Measurements from ENCODE around the gene PPM1L.

PPM1L gene

GRCh38 chr3:160765211-160765610 lies 9.2 kb downstream of the PPM1L start:
- DNase-seq: peak; percentile 79

- no peak for DNase-seq
Measured at GRCh38 chr3:160768031-160768430, 12.0 kb downstream of the PPM1L start.

- no peak for DNase-seq
Measured at GRCh38 chr3:160768918-160769317, 12.9 kb downstream of the PPM1L start.

GRCh38 chr3:160771811-160772459 lies 15.9 kb downstream of the PPM1L start:
- DNase-seq: no peak

- DNase-seq: no peak
Measured at GRCh38 chr3:160773722-160774121, 17.7 kb downstream of the PPM1L start.

GRCh38 chr3:160774172-160774571 lies 18.1 kb downstream of the PPM1L start:
- DNase-seq: no peak

GRCh38 chr3:160778480-160778879 lies 22.4 kb downstream of the PPM1L start:
- no peak for DNase-seq

GRCh38 chr3:160779040-160779439 lies 23.0 kb downstream of the PPM1L start:
- DNase-seq: no peak

GRCh38 chr3:160780245-160780644 lies 24.2 kb downstream of the PPM1L start:
- no peak for DNase-seq

- no peak for DNase-seq
Measured at GRCh38 chr3:160781402-160781801, 25.4 kb downstream of the PPM1L start.

GRCh38 chr3:160781863-160782262 lies 25.8 kb downstream of the PPM1L start:
- no peak for DNase-seq

- DNase-seq: no peak
Measured at GRCh38 chr3:160784853-160785252, 28.8 kb downstream of the PPM1L start.

- no peak for DNase-seq
Measured at GRCh38 chr3:160790726-160791125, 34.7 kb downstream of the PPM1L start.

- DNase-seq: no peak
Measured at GRCh38 chr3:160792540-160792939, 36.5 kb downstream of the PPM1L start.

- no peak for DNase-seq
Measured at GRCh38 chr3:160793722-160794252, 37.8 kb downstream of the PPM1L start.

GRCh38 chr3:160796089-160796812 lies 40.2 kb downstream of the PPM1L start:
- no peak for DNase-seq

- DNase-seq: peak; percentile 65
Measured at GRCh38 chr3:160796813-160797164, 40.8 kb downstream of the PPM1L start.

GRCh38 chr3:160797356-160797755 lies 41.3 kb downstream of the PPM1L start:
- no peak for DNase-seq

- DNase-seq: no peak
Measured at GRCh38 chr3:160801386-160802118, 45.5 kb downstream of the PPM1L start.

GRCh38 chr3:160804762-160805161 lies 48.7 kb downstream of the PPM1L start:
- peak; percentile 97 for DNase-seq

- DNase-seq: no peak
Measured at GRCh38 chr3:160806094-160806493, 50.1 kb downstream of the PPM1L start.

- DNase-seq: no peak
Measured at GRCh38 chr3:160806686-160807085, 50.7 kb downstream of the PPM1L start.

- DNase-seq: peak; percentile 56
Measured at GRCh38 chr3:160808838-160809237, 52.8 kb downstream of the PPM1L start.

- DNase-seq: no peak
Measured at GRCh38 chr3:160809453-160809852, 53.4 kb downstream of the PPM1L start.

Data from NCI-H2171 treated with DMSO at 0.1 percent for 48 hours (cell line).